Stimulated activated CD8-positive, alpha-beta memory T cell treated with anti-CD3 and anti-CD28 coated beads, Interleukin-15, amount 100 ng/mL, for 1 hour (primary cell): ENCODE measurements around the gene TOMM70.

Experiments used
- DNase-seq: peaks from one replicate; pipeline ENCODE4 v3.0.0-alpha.2; 2020; ENCODE audit warnings: low read depth

TOMM70 gene

GRCh38 chr3:100411091-100411982, 10.4 kb upstream of the TOMM70 start:
- DNase-seq = no peak

DNA sequence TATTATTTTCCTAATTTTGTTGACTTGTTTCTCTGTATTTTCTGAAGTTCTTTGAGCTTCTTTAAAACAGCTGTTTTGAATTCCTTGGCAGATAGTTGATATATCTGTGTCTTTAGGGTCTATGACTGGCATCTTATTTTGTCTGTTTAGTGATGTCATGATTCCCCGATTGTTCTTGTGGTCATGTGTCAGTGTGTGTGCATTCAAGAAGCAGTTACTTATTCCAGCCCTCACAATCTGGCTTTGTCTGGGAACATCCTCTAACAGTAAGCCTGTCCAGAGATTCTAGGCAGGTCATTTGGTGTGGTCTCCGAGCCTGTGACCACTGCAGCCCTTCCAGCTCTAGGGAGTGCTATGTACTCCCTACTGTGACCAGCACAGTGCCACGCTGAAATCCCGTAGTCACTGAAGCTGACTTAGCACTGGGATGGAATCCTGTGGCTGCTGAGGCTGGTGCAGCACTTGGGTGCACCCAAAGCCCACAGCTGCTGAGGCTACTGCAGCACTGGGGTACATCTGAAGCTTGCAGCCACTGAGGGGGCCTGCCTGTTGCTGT, 7.2 kb upstream of the TOMM70 start:
- no peak for DNase-seq

DNA sequence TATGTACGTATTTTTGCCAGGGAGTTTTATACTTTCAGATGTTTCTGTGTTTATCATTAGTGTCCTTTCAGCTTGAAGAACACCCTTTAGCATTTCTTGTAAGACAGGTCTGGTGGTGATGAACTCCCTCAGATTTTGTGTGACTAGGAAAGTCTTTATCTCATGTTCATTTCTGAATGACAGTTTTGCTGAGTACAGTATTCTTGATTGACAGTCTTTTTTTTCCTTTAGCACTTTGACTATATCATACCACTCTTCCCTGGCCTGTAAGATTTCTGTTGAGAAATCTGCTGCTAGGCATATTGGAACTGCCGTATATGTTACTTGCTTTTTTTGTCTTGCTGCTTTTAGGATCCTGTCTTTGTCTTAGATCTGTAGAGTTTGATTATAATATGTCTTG, 6.3 kb upstream of the TOMM70 start:
- no peak for DNase-seq

GRCh38 chr3:100404250-100404548, 3.3 kb upstream of the TOMM70 start:
- DNase-seq = no peak

GRCh38 chr3:100403362-100404249, 2.7 kb upstream of the TOMM70 start:
- DNase-seq = no peak

- no peak for DNase-seq
Observed at GRCh38 chr3:100402891-100403290, 2.0 kb upstream of the TOMM70 start.

DNA sequence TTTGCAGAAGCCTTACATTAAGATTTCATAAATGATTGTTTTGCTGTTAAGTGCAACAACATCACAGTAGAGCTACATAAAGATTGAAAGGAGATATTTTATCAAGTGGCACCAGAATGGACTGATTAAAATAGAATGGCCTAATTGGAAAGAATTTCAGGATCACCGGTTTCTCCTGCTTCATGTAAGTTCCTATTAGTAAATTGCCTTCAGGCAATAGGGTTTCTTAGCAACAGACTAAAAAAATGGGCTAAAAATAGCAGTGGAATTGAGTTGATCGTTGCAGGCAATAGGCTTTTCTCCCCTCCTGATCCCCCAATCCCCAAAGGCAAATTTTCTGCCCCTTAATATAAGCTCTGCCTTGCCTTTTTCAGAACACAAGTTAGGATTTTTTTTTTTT, 1.4 kb upstream of the TOMM70 start:
- no peak for DNase-seq

DNA sequence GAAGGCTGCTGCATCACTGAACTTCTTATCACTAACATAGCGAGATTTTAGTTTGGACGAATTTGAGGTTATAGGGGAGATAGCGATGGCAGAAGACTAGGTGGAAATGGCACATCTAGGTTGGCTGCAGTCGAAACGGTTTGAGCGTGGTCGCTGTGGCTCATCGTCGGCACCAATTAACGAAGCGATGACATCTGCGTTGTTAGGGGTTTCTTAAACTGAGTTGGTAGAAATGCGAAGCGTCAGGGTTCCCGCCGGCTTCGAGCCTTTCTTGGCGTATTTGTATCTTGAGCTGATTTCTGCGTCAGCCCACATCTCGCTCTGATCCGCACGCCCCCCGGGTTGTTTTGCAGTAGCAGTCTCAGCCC, 769 bp upstream of the TOMM70 start:
- DNase-seq = peak; percentile 7

GRCh38 chr3:100400419-100400779, 490 bp downstream of the TOMM70 start:
- DNase-seq = no peak

GRCh38 chr3:100399341-100400071, 1.4 kb downstream of the TOMM70 start:
- DNase-seq = no peak

DNA sequence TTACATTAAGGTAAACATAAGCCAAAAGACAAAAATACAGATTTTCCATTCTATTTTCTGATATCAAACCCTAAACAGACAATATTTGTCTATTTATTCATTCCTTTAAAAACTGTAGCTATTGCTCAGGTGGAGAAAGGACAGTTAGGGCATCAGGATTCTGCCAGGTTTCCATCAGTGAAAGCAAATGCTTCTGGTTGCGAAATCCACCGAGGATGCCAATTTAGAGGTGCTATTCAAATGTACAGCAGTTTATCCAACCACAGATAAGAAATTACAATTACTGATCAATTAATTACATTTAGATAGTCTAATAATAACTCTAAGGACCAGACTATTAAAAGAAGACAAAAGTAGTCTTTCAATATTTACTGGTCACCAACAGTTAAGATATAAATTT, 3.9 kb downstream of the TOMM70 start:
- no peak for DNase-seq

DNA sequence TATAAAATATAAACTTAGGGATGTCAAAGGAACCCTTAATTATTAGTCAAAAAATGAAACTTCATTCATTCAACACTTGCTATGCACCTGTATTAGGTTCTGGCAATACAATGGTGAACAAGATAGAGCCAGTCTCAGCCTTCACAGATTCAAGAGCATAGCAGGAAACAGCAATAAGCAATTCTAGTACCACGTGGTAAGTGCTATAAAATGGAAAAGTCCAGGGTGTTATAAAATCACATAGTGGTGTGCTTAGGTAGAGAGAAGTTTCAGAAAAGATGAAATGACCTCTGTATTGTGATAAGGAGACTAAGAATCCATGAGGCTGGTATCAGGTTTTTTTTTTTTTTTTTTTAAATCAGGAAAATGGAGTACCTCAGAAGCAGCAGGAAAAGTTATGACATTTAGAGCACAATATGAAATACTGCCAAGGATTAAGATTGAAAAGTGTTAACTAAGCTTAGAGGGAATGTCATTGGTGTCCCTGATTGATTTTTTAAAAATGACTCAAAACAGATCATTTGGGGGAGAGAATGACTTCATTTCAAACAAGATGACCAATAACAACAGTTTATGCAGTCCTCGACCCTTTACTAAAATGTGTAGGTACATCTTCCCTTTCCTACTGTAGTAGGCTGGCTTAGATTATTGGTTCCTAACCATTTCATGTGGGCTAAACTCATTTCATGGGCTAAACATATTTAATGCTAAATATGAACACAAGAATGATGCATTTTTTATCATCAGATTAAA, 5.0 kb downstream of the TOMM70 start:
- no peak for DNase-seq

GRCh38 chr3:100389025-100389424, 11.9 kb downstream of the TOMM70 start:
- no peak for DNase-seq

GRCh38 chr3:100386437-100387074, 14.3 kb downstream of the TOMM70 start:
- no peak for DNase-seq

- DNase-seq = no peak
Observed at GRCh38 chr3:100384733-100385525, 16.0 kb downstream of the TOMM70 start.

- DNase-seq = no peak
Observed at GRCh38 chr3:100376301-100376700, 24.6 kb downstream of the TOMM70 start.

DNA sequence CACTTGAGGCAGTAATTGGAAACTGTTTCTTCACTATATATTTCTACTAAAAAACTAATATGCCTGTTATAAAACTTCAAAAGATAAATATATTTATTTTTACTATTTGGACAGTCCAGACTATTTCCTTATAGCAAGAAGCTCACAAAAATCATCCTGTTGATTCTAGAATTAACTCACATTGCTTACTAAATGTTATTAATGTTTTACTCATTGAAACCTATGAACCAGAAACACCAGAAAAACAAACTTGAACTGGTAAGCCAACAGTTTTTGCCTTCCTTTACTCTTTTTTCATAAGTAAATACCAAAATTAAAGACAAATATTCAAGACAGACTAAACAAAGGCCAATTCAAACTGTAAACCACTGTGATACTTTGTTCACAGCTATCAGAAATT, 26.4 kb downstream of the TOMM70 start:
- DNase-seq = no peak

DNA sequence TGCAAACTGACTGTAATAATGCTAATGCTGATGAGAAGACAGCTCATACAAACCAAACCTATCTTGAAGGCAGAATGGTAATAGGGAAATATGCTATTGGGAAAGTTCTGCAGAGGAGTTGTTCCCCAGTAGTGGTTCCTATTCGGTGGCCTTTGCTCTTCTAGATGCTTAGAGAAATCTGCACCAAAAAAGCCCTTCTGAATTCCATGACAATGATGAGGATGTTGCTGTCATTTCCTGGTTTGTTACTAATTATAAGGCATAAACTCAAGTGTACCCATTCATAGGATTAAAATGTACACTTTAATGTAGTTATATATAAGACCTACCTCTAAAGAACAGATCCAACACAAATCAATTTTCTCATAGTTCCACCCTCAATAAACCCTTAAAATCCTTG, 30.1 kb downstream of the TOMM70 start:
- no peak for DNase-seq

DNA sequence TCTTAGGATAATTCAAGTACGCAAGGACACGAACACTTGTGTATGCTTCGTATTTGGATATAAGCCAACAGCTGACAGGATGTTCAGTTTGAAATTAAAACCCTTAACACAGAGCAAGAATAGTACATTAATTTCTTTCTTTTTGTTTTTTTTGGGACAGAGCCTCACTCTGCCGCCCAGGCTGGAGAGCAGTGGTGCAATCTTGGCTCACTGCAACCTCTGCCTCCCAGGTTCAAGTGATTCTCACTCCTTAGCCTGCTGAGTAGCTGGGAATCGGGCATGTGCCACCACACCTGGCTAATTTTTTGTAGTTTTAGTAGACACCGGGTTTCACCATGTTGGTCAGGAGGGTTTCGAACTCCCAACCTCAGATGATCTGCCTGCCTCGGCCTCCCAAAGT, 32.4 kb downstream of the TOMM70 start:
- no peak for DNase-seq

- no peak for DNase-seq
Observed at GRCh38 chr3:100366424-100366823, 34.5 kb downstream of the TOMM70 start.
